ENCODE measurements around the gene ALG6.

The ALG6 gene

DNA sequence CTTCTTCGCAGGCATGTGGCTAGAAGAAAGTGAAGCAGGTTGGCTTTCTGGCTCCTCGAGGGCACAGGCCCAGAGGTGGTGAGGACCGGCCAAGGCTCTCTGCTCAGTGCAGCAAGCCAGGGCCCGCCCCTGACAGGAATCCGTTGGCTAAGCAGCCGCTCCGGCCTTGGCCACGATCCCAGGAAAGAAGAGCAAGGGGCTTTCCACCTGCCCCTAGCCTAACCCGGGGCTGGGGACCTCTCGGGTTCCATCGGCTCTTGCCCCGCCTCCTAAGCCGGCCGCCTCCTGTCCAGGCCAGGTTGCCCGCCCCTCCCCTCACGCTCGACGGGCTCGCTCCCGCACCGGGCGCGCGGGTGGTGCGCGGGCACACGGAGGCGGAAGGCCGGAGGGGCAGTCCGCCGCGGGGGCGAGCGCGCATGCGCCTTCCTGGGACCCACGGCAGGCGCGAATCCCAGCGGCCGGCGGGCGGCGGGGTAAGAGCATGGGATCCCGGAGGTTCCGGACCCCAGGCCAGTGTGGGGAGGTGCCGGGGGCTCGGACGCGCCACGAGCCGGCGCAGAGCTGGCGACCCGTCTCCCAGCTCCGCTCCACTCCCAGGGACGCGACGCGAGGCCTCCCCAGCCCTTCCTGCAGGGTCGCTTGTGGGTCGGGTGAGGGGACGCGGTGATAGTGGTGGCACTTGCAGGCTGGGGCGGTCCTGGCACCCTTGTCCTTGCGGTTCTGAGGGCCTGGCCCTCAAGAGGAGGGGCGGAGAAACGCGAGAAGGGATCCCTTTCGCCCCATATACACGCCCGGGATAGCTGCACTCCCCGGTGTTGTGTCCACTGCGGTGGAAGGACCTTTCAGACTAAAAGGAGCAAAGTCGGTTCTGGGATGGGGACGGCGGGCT, at the start of gene ALG6:
TSS of gene ALG6 (plus strand) at position 413 of the 889 bp plus-strand sequence. CDS start 3,351 bp downstream, outside the sequence.
- TF ChIP-seq, protein P1, sequence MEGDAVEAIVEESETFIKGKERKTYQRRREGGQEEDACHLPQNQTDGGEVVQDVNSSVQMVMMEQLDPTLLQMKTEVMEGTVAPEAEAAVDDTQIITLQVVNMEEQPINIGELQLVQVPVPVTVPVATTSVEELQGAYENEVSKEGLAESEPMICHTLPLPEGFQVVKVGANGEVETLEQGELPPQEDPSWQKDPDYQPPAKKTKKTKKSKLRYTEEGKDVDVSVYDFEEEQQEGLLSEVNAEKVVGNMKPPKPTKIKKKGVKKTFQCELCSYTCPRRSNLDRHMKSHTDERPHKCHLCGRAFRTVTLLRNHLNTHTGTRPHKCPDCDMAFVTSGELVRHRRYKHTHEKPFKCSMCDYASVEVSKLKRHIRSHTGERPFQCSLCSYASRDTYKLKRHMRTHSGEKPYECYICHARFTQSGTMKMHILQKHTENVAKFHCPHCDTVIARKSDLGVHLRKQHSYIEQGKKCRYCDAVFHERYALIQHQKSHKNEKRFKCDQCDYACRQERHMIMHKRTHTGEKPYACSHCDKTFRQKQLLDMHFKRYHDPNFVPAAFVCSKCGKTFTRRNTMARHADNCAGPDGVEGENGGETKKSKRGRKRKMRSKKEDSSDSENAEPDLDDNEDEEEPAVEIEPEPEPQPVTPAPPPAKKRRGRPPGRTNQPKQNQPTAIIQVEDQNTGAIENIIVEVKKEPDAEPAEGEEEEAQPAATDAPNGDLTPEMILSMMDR (IDR thresholded peaks at IDR 0.05; ENCODE audit: low read depth, low read length, missing control alignments), result no peak
- DNase-seq (ENCODE audit: low read depth), result peak; percentile 70
- peak within 1 kb of the TSS; percentile 79 for H3K4me3 ChIP-seq (ENCODE audit: low read depth, low read length)

DNA sequence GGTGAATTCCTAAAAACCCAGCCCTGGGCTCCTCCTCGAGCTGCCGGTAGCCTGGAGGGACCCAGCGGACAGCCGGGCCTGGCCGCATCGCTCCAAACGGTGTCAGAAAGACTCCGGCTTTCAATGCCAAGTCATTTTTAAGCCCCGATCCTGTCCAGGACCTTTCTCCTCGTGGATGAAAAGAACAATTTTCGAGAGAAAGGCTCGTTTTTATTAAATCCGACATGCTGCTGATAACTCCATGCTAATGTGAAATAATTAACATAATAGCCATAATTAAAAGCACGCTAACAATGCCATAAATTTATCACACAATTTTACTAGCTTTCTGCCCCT, 49.6 kb upstream of the ALG6 start:
- no peak overlapping the region; the same call in 1 of the 2 replicates for H3K4me3 ChIP-seq (ENCODE audit: low read depth, low read length)
- TF ChIP-seq, protein P1 (IDR thresholded peaks at IDR 0.05; ENCODE audit: low read depth, low read length, missing control alignments), result no peak
- no peak for DNase-seq (ENCODE audit: low read depth)

DNA sequence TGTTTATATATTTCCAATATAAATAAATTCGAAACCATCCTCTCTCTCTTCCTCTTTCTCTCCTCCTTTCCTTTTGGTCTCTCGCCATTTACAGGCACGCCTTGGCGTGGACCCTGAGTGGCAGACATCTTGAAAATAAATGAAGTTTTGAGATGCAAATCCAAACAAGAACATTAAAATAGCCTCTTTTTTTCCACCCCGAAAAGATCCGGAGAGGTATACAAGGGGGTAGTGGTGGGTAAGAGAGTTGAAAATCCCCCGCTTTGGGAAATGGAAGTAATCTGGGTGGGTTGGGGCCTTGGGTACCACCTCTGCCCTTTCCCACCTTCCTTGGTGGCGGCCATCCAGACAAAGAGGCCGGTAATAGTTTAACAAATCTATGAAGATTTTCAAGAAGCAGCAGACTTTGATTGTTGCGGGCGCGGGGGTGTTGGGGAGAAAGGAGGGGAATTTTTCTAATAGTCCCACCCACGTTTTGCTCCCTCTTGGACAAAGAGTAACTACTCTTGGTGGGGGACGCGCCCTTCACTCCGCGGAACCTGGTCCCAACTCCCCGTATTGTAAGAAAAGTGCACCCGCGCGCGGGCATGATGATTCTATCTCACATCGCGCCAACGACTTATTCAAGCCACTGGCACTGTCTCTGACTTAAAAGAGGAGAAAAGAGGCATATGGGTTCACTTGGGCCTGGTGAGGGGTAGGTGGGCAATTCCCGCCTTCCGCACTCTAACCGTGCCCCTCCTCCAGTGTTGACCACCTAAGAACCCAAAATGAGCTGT, 49.0 kb upstream of the ALG6 start:
- no peak for DNase-seq (ENCODE audit: low read depth)
- no peak overlapping the region for H3K4me3 ChIP-seq (ENCODE audit: low read depth, low read length)
- TF ChIP-seq, protein P1 (IDR thresholded peaks at IDR 0.05; ENCODE audit: low read depth, low read length, missing control alignments), result no peak

DNA sequence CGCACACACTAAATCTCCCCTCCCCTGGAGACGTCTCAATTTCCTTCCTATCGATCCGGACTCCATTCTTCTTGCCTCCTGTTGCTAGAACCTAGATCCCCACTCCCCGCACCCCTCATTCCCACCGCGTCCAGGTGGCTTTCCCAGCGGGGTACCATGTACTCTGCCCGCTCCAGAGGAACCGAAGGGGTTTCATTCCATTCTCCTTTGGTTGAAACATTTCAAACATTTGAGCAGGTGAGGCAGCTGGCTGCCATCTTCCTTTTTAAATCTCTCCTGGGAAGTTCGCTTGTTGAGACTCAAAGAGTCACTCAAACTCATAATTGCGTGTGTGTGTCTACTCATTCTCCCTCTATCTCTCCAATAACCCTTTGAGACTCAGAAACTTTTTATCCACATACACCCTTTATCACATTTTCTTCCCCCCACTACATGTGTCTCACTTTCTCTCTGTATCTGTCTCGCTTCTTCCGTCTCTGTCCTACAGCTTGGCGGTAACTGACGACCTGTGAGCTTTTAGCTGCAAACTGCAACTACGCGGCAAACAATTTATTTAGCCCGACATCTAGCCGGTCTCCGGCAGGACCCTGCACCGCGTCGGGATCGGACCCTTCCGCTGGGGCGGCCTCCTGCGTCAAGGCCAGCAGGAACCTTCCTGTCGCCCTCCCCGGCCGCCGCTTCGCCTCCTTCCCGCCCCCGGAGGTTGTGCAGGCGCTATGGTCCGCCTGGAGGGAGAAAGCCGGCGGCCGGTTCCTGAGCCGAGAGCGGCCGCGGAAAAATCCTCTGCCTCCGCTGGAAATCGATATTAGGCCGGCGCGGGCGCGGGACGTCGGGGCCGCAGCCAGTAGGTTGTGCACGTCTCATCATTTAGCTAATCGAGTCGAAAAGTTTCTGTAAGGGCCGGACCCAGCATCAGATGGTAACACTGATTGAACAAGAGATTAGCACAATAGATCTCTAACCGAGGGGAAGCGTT, 48.1 kb upstream of the ALG6 start:
- TF ChIP-seq, protein P1 (IDR thresholded peaks at IDR 0.05; ENCODE audit: low read depth, low read length, missing control alignments), result no peak
- H3K4me3 ChIP-seq (ENCODE audit: low read depth, low read length), result no peak overlapping the region
- no peak for DNase-seq (ENCODE audit: low read depth)

DNA sequence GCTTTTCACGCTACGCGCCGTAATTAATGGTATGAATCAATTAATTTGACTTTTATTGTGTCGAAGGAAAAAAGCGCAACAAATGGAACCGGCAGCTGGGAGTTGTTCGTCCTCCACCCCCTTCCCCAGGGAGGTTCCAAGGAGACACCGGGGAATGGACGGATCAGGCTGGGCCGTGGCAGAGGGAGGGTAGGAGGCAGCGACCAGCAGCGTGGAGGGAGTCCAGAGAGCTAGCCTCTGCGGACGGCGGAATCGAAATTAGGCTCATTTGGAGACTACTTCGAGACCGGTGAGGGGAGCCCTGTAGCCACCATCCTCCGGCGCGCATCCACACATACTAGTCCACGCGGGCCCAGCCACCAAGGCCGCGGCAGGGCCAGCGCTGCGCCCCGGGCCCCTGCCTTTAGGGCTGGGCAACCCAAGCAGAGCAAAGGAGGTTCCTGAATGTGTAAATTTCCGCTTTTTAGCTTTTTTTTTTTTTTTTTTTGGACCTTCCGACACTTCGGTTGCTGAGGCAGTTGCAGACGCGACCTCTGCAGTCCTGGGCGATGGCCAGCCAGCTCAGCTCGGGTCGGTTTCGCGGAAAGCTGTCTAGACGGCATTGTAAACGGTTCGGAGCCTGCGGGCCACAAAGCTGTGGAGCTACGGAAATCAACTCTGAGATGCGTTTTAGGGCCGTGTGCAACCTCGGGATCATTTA, 47.3 kb upstream of the ALG6 start:
- TF ChIP-seq, protein P1 (IDR thresholded peaks at IDR 0.05; ENCODE audit: low read depth, low read length, missing control alignments), result no peak
- no peak for DNase-seq (ENCODE audit: low read depth)
- no peak overlapping the region for H3K4me3 ChIP-seq (ENCODE audit: low read depth, low read length)
